ENCODE data around the gene SIRPB2. TPM values are rescaled to one million over a fixed set of nuclear protein-coding genes. Genes with fewer than 3 reads are reported as not detected.

Gene SIRPB2
- total and polyA plus RNA-seq, 2 donors (not counting 1 experiment from before 2014, with no cell fraction given) = not detected

GRCh38 chr20:1479831-1480595, 11.2 kb downstream of the SIRPB2 start:
- TF ChIP-seq CTCF (conservative IDR thresholded peaks at IDR 0.05 in 1 of 2, IDR thresholded peaks at IDR 0.05 in 1 of 2; ENCODE audit: low read depth in 1 of 2, low read length in 2 of 2) = no peak
- TF ChIP-seq EZH2 (IDR thresholded peaks at IDR 0.05; ENCODE audit: low read length, missing control alignments) = no peak
- Histone ChIP-seq H2AFZ (ENCODE audit: low read length) (no peak overlapping the region), H3K4me1 (ENCODE audit: control insufficient read depth, extremely low read depth, insufficient read depth, low read length) (no peaks in the 10 kb centered on the region), H3K36me3 (ENCODE audit: control insufficient read depth, insufficient read depth, low read length) (no peaks in the 10 kb centered on the region), H3K4me2 (ENCODE audit: extremely low read depth, insufficient read depth, low read length) (no peak overlapping the region), H3K27ac (ENCODE audit: insufficient read depth, low read length) (no peak overlapping the region), H4K20me1 (ENCODE audit: control insufficient read depth, extremely low read depth, insufficient read depth, low read length) (no peaks in the 10 kb centered on the region), H3K9me3 (ENCODE audit: control insufficient read depth, insufficient read depth, low read depth, low read length) (no peaks in the 10 kb centered on the region), H3K4me3 (replicated peaks in 1 of 4; ENCODE audit: control extremely low read depth in 1 of 4, insufficient read depth in 1 of 4, low read depth in 3 of 4, low read length in 4 of 4) (no peak overlapping the region), H3K27me3 (ENCODE audit: control insufficient read depth, insufficient read depth, low read length) (peaks cover 6% of the 10 kb centered on the region), H3K9ac (ENCODE audit: insufficient read depth, low read length) (no peak overlapping the region), H3K79me2 (ENCODE audit: control insufficient read depth, insufficient read depth, low read length) (no peaks in the 10 kb centered on the region)
- DNase-seq (ENCODE audit: low read depth in 2 of 2) = no peak

GRCh38 chr20:1478566-1478965, 12.7 kb downstream of the SIRPB2 start:
- peak; percentile 21 to 69 for DNase-seq (ENCODE audit: low read depth in 2 of 2)
- H2AFZ ChIP-seq (ENCODE audit: low read length) = no peak overlapping the region

More at GRCh38 chr20:1478566-1478965, 12.7 kb downstream of the SIRPB2 start:
- no peaks in the 10 kb centered on the region for H3K4me1 ChIP-seq (ENCODE audit: control insufficient read depth, extremely low read depth, insufficient read depth, low read length)
- no peak overlapping the region for H3K4me2 ChIP-seq (ENCODE audit: extremely low read depth, insufficient read depth, low read length)
- H3K9ac ChIP-seq (ENCODE audit: insufficient read depth, low read length) = no peak overlapping the region
- H3K4me3 ChIP-seq (replicated peaks in 1 of 4; ENCODE audit: control extremely low read depth in 1 of 4, insufficient read depth in 1 of 4, low read depth in 3 of 4, low read length in 4 of 4) = no peak overlapping the region
- peaks cover 6% of the 10 kb centered on the region for H3K27me3 ChIP-seq (ENCODE audit: control insufficient read depth, insufficient read depth, low read length)
- H4K20me1 ChIP-seq (ENCODE audit: control insufficient read depth, extremely low read depth, insufficient read depth, low read length) = no peaks in the 10 kb centered on the region
- no peaks in the 10 kb centered on the region for H3K9me3 ChIP-seq (ENCODE audit: control insufficient read depth, insufficient read depth, low read depth, low read length)
- no peaks in the 10 kb centered on the region for H3K36me3 ChIP-seq (ENCODE audit: control insufficient read depth, insufficient read depth, low read length)
- H3K27ac ChIP-seq (ENCODE audit: insufficient read depth, low read length) = no peak overlapping the region
- H3K79me2 ChIP-seq (ENCODE audit: control insufficient read depth, insufficient read depth, low read length) = no peaks in the 10 kb centered on the region
- TF ChIP-seq CTCF (conservative IDR thresholded peaks at IDR 0.05 in 1 of 2, IDR thresholded peaks at IDR 0.05 in 1 of 2; ENCODE audit: low read depth in 1 of 2, low read length in 2 of 2) = no peak
- TF ChIP-seq EZH2 (IDR thresholded peaks at IDR 0.05; ENCODE audit: low read length, missing control alignments) = no peak

Measured in fibroblast of lung (primary cell).